KBM-7 (cell line): ENCODE data around the gene TRMT11.

ENCODE experiments used
- DNase-seq: peaks from one replicate; pipeline ENCODE4 v3.0.0-alpha.2; 2015
- in situ Hi-C: fragments of 300-500 bp; cut with MboI; formaldehyde crosslinking; loops from 2 replicates; pipeline ENCODE4 v1.14.3; 2020; ENCODE audit warnings: low sequenced_read_pairs, low pct_unique_long_range_greater_than_20kb, mixed read lengths

TRMT11 gene

DNA sequence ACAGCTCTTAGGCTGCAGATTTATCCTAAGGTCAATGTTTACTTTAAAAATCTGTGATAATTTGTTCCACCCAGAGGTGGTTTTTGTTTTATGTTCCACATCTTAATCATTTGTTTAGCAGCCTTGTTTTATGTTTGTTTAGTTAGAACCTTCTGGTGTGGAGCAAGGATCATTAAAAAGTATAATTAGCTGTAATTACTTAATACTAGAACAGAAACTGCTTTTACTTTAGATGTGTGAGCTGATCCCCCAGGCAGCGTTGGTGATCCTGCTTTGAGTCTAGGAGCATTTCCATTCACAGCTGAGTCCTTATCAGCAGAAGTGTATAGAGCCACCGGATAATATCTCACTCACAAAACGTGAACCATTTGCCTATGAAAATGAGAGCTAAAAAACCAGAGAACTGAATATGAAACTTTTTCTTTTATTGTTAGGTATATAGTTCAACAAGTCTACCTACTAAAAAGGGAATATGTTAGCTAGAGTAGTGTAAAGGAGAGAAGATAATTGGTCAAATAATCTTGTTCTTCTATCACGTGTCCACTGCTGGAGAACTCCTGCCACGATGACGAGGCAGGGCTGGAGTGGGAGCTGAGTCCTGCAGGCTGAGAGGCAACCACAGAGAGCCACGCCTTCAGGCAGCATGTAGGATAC, 78.5 kb downstream of the TRMT11 start:
- DNase-seq, result no peak
- in situ Hi-C loops, result no loop called here

GRCh38 chr6:126066053-126067048, 80.0 kb downstream of the TRMT11 start:
- no peak for DNase-seq
- in situ Hi-C loops, result no loop called here

DNA sequence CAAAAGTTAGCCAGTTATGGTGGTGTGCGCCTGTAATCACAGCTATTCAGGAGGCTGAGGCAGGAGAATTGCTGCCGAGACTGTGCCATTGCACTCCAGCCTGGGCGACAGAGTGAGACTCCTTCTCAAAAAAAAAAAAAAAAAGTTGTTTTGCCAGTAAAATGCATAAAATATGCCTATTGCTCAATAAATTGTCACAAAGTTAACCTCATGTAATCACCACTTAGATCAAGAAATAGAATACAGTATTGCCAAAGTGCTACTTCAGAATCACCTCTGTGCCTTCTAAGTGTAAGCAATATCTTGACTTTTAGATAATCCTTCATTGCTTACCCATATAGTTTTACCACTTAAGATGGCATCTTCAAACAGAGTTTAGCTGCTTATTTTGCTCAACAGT, 80.7 kb downstream of the TRMT11 start:
- DNase-seq, result no peak
- in situ Hi-C loops, result no loop called here

DNA sequence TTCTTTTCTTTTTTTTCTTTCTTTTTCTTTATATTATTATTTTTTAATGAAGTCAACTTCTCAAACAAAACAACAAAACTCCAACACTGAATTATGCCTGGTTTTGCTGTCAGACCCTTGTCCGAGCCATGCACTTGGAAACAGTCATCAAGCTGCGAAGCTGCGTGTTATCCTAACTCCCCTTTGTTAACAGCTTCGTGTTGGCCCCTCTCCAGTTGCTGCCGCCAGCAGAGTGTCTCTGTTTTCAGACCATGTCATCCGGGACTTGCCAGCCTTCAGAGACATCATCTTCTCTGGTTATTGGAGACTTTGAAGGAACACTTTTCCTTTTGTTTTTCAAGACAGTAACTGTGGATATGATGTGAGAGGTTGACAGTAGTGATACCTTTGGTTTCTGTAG, 83.1 kb downstream of the TRMT11 start:
- DNase-seq, result no peak
- in situ Hi-C loops, result no loop called here

DNA sequence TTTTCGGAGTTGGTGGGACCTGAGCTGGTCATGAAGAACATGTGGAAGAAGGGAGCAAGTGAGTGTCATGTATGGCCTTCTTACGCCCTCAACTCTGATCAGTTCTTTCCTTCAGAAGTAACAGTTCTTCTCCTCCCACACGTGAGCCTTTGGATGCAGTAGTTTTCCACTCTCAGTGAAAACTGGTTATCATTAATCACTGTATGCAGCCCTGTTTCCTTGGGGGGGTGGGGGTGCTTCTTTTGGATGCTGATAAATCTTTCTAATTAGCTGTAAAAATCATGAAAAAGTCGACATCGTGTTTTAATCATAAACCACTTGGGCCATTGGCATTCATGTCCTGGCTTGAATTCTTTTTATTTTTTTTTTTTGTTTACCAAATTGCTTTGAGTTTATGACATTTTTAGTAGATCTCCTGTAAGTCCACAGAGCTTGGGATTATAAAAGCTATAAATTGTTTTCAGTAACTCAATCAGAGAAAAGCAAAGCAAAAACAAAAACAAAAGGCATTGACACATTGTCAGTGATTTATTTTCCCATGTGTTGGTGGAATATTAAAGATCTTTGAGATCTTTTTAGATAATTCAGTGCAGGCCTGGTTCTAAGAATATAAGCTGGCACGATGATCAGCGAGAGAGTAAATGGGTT, 84.8 kb downstream of the TRMT11 start:
- DNase-seq, result no peak
- in situ Hi-C loops, result no loop called here

GRCh38 chr6:126072172-126072571, 85.8 kb downstream of the TRMT11 start:
- no peak for DNase-seq
- in situ Hi-C loops, result no loop called here

- in situ Hi-C loops, result no loop called here
- DNase-seq, result no peak
Measured at GRCh38 chr6:126072834-126073233, 86.5 kb downstream of the TRMT11 start.

GRCh38 chr6:126075335-126076071, 89.2 kb downstream of the TRMT11 start:
- in situ Hi-C loops, result no loop called here

GRCh38 chr6:126076992-126077664, 90.8 kb downstream of the TRMT11 start:
- no peak for DNase-seq
- in situ Hi-C loops, result no loop called here

More at GRCh38 chr6:126075335-126076071, 89.2 kb downstream of the TRMT11 start:
- DNase-seq, result peak; percentile 27

GRCh38 chr6:126077810-126078776, 91.8 kb downstream of the TRMT11 start:
- in situ Hi-C loops, result no loop called here
- no peak for DNase-seq

- no peak for DNase-seq
- in situ Hi-C loops, result no loop called here
Measured at GRCh38 chr6:126083875-126084274, 97.5 kb downstream of the TRMT11 start.

DNA sequence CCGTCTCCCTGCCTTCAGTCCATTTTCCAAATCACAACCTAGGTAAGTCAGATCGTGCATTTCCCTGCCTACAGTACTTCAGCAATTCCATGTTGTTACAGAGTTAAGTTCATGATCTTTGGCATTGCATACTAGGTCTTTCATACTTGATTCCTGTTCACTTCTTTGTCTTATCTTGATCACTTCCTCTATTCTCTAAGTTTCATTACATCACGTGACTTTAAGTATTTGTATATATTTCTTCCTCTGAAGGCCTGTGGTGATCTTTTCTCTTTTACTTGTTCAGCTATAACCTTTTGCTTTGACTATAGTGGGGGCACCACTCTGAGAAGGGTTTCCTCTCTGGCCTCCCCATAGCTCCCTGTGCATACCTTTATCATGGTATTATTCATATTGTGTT, 100.2 kb downstream of the TRMT11 start:
- in situ Hi-C loops, result no loop called here
- no peak for DNase-seq
